MM.1S (cell line): ENCODE measurements around the gene RIC8A.

ENCODE experiments used
- EZH2 ChIP-seq: fragments of 300-600 bp; sonication (generic); optimal IDR thresholded peaks from 2 replicates; pipeline ENCODE3; 2017; ENCODE audit warnings: low read depth, mild to moderate bottlenecking, antibody characterized with exemption, low read length, mixed read lengths
- EZH2phosphoT487 ChIP-seq: fragments of 300-600 bp; sonication (generic); IDR thresholded peaks from 2 replicates; pipeline ENCODE4 v1.6.1; 2018; ENCODE audit warnings: antibody characterized with exemption, low read length
- TF ChIP-seq, protein P1 (sequence below): fragments of 300-600 bp; sonication (generic); IDR thresholded peaks from 2 replicates; pipeline ENCODE4 v1.5.1; 2016; ENCODE audit warnings: antibody characterized with exemption, low read length, mixed read lengths

DNA sequence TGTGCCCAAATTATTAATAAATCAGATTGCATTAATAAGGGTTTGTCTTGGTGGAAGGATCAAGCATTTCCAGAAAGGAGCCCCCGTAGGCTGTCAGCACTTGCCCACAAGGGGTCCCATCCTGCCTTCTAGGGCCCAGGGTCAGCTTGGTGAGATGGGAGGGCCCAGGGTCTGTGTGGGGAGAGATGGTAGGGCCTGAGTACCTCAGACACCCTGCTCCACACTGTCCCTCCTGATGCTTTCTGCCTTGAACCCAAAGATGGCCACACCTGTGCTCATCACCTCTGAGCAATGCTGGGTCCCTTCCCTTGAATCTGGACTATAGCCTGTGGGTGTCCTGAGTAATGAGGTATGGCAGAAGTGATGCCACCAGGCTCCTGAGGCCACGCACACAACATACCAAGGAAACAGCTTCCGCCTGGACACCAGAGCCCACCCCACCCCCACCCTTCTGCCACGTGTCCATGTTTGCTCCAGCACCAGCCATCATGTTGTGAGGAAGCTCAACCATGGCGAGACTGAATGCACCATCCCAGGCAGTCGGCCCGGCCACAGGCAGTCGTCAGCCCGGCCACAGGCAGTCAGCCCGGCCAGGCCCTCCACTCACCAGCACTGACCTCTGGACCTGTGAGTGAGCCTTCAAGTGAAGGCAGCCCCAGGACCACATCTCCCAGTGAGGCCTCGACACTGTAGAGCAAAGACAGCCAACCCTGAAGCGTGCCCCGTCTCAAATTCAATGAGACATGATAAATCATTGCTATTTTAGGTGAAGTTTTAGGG lies 7.1 kb upstream of the RIC8A start:
- TF ChIP-seq, protein P1, sequence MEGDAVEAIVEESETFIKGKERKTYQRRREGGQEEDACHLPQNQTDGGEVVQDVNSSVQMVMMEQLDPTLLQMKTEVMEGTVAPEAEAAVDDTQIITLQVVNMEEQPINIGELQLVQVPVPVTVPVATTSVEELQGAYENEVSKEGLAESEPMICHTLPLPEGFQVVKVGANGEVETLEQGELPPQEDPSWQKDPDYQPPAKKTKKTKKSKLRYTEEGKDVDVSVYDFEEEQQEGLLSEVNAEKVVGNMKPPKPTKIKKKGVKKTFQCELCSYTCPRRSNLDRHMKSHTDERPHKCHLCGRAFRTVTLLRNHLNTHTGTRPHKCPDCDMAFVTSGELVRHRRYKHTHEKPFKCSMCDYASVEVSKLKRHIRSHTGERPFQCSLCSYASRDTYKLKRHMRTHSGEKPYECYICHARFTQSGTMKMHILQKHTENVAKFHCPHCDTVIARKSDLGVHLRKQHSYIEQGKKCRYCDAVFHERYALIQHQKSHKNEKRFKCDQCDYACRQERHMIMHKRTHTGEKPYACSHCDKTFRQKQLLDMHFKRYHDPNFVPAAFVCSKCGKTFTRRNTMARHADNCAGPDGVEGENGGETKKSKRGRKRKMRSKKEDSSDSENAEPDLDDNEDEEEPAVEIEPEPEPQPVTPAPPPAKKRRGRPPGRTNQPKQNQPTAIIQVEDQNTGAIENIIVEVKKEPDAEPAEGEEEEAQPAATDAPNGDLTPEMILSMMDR = no peak
- TF ChIP-seq EZH2 (no peak), EZH2phosphoT487 (no peak)
